Mesenchymal stem cell (in vitro differentiated cells and primary cell): ENCODE results near the gene ANO6.

Experiments
- DNase-seq: peaks from one replicate; pipeline ENCODE4 v3.0.0-alpha.2; 2013
- H2AFZ ChIP-seq: one replicate; pipeline ENCODE4 v1.6.1; 2013; ENCODE audit warnings: low read depth, mild to moderate bottlenecking, control low read depth, inconsistent platforms, low read length, moderate library complexity
- H2AK5ac ChIP-seq: 2 replicates; pipeline ENCODE4 v1.6.1; 2013; ENCODE audit warnings: low read length, moderate library complexity, mild to moderate bottlenecking, inconsistent platforms; ENCODE audit not compliant: severe bottlenecking
- H2BK120ac ChIP-seq: one replicate; pipeline ENCODE4 v1.6.1; 2013; ENCODE audit warnings: low read depth, mild to moderate bottlenecking, inconsistent platforms, low read length, moderate library complexity
- H2BK12ac ChIP-seq, 2 experiments: one replicate each; pipeline ENCODE4 v1.6.1; 2013; ENCODE audit warnings: inconsistent platforms in 2 of 2, low read length in 2 of 2, mild to moderate bottlenecking in 2 of 2, moderate library complexity in 2 of 2, control low read depth in 1 of 2
- H2BK15ac ChIP-seq: one replicate; pipeline ENCODE4 v1.6.1; 2013; ENCODE audit warnings: mild to moderate bottlenecking, low read depth, inconsistent platforms; ENCODE audit not compliant: poor library complexity, severe bottlenecking
- H2BK5ac ChIP-seq: 2 replicates; pipeline ENCODE4 v1.6.1; 2013; ENCODE audit warnings: low read depth, mild to moderate bottlenecking, low read length, control low read depth, inconsistent platforms; ENCODE audit not compliant: poor library complexity, severe bottlenecking
- H3K14ac ChIP-seq, 2 experiments: one replicate each; pipeline ENCODE4 v1.6.1; 2013; ENCODE audit warnings: inconsistent platforms in 2 of 2, low read length in 2 of 2, control low read depth in 1 of 2, mild to moderate bottlenecking in 1 of 2, moderate library complexity in 1 of 2
- H3K18ac ChIP-seq, 2 experiments: one replicate each; pipeline ENCODE4 v1.6.1; 2013; ENCODE audit warnings: inconsistent platforms in 2 of 2, low read length in 2 of 2, control low read depth in 1 of 2, low read depth in 1 of 2, mild to moderate bottlenecking in 1 of 2
- H3K23ac ChIP-seq, 2 experiments: one replicate each; pipeline ENCODE4 v1.6.1; 2013; ENCODE audit warnings: inconsistent platforms in 2 of 2, low read length in 2 of 2, mild to moderate bottlenecking in 2 of 2, moderate library complexity in 2 of 2, control low read depth in 1 of 2
- H3K27ac ChIP-seq: 2 replicates; pipeline ENCODE4 v1.5.1; 2013; ENCODE audit warnings: mild to moderate bottlenecking, moderate library complexity, low read length, control low read depth, inconsistent platforms; ENCODE audit not compliant: poor library complexity, severe bottlenecking
- H3K27me3 ChIP-seq, 2 experiments: 2 replicates each; pipeline versions ENCODE4 v1.6.1 to v1.7.0; 2013; ENCODE audit warnings: low read length in 2 of 2, mild to moderate bottlenecking in 2 of 2, moderate library complexity in 2 of 2, control low read depth in 1 of 2, inconsistent platforms in 1 of 2; ENCODE audit not compliant: control insufficient read depth in 1 of 2, insufficient read depth in 1 of 2
- H3K36me3 ChIP-seq, 2 experiments: 2 replicates each; pipeline versions ENCODE4 v1.6.1 to v1.7.0; 2013; ENCODE audit warnings: low read length in 2 of 2, control low read depth in 1 of 2, inconsistent platforms in 1 of 2, low read depth in 1 of 2, mild to moderate bottlenecking in 1 of 2; ENCODE audit not compliant: insufficient read depth in 2 of 2, control insufficient read depth in 1 of 2
- H3K4ac ChIP-seq, 2 experiments: one replicate each; pipeline ENCODE4 v1.6.1; 2013; ENCODE audit warnings: inconsistent platforms in 2 of 2, low read length in 2 of 2, mild to moderate bottlenecking in 2 of 2, moderate library complexity in 2 of 2, control low read depth in 1 of 2, low read depth in 1 of 2
- H3K4me1 ChIP-seq: 2 replicates; pipeline ENCODE4 v1.6.1; 2013; ENCODE audit warnings: low read depth, low read length, control low read depth; ENCODE audit not compliant: control insufficient read depth, insufficient read depth
- H3K4me2 ChIP-seq: 2 replicates; pipeline ENCODE4 v1.6.1; 2013; ENCODE audit warnings: low read length, mild to moderate bottlenecking, inconsistent platforms; ENCODE audit not compliant: poor library complexity, severe bottlenecking
- H3K4me3 ChIP-seq, 2 experiments: 2 replicates each; pipeline versions ENCODE4 v1.5.1 to v1.7.0; 2013; ENCODE audit warnings: low read length in 2 of 2, mild to moderate bottlenecking in 2 of 2, control low read depth in 1 of 2, low read depth in 1 of 2; ENCODE audit not compliant: insufficient read depth in 1 of 2
- H3K79me1 ChIP-seq: replicated peaks from 2 replicates; pipeline ENCODE4 v1.6.1; 2013; ENCODE audit warnings: mild to moderate bottlenecking, control low read depth, low read length, inconsistent platforms; ENCODE audit not compliant: poor library complexity, severe bottlenecking
- H3K9ac ChIP-seq: 2 replicates; pipeline ENCODE4 v1.7.0; 2013; ENCODE audit warnings: mild to moderate bottlenecking, low read length, moderate library complexity
- H3K9me3 ChIP-seq: 2 replicates; pipeline ENCODE4 v1.7.0; 2013; ENCODE audit warnings: mild to moderate bottlenecking, low read length; ENCODE audit not compliant: control insufficient read depth
- H4K8ac ChIP-seq: one replicate; pipeline ENCODE4 v1.6.1; 2013; ENCODE audit warnings: inconsistent platforms, mild to moderate bottlenecking, low read length, moderate library complexity
- H4K91ac ChIP-seq: one replicate; pipeline ENCODE4 v1.6.1; 2013; ENCODE audit warnings: mild to moderate bottlenecking, low read length, inconsistent platforms
- WGBS: methylation state at CpG from one replicate; pipeline ENCODE4 v1.1.7; 2013; ENCODE audit warnings: mixed read lengths; 5-methylcytosine and 5-hydroxymethylcytosine counted together

ANO6 gene

DNA sequence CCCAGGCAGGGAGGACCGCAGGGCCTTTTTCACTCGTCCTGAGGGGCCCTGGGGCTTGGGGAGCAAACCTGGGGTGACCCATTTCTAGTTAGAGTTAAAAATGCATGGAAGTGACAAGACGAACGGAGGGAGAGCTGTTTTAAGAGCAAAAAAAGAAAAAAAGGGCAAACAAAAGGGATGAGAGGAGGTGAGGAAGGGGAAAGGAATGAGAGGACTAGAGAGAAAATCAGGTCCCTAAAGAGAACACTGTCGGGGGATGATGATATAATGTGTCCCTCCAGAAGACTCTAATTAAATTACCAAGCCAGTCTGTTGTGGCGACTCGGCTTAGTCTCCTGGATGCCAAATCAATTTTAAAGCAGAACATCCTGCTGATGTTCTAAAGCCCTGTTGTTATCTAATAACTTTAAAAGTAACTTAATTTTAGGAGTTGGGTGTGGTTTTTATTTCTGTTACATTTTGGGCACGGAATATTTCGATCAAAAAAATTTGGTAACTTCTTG lies 1.1 kb downstream of the ANO6 start:
- no peak overlapping the region for H2BK15ac ChIP-seq
- H3K18ac ChIP-seq: peak overlapping the region in 1 of 2 experiments; percentile 80
- 0% methylated on average over 5 of the region's 9 CpGs for WGBS
- H3K9ac ChIP-seq: peak overlapping the region; percentile 98
- H3K4ac ChIP-seq: peak overlapping the region; percentile 51 to 75
- no peak overlapping the region for H3K14ac ChIP-seq
- H2BK120ac ChIP-seq: peak overlapping the region; percentile 98
- no peaks in the 10 kb centered on the region for H3K9me3 ChIP-seq
- no peak overlapping the region for H2AK5ac ChIP-seq
- H2BK5ac ChIP-seq: no peak overlapping the region
- H3K27me3 ChIP-seq: no peaks in the 10 kb centered on the region
- H3K4me3 ChIP-seq: peak overlapping the region; percentile 86 to 98
- peak overlapping the region; percentile 88 for H3K4me2 ChIP-seq
- H4K8ac ChIP-seq: peak overlapping the region; percentile 1
- H2AFZ ChIP-seq: peak overlapping the region; percentile 20
- no peak for DNase-seq
- no peaks in the 10 kb centered on the region for H3K36me3 ChIP-seq
- peak overlapping the region; percentile 83 for H3K27ac ChIP-seq
- H3K23ac ChIP-seq: no peak overlapping the region
- no peak overlapping the region for H2BK12ac ChIP-seq
- H3K4me1 ChIP-seq: peaks cover 4% of the 10 kb centered on the region
- no peak overlapping the region for H4K91ac ChIP-seq
- H3K79me1 ChIP-seq: peaks cover 7% of the 10 kb centered on the region

DNA sequence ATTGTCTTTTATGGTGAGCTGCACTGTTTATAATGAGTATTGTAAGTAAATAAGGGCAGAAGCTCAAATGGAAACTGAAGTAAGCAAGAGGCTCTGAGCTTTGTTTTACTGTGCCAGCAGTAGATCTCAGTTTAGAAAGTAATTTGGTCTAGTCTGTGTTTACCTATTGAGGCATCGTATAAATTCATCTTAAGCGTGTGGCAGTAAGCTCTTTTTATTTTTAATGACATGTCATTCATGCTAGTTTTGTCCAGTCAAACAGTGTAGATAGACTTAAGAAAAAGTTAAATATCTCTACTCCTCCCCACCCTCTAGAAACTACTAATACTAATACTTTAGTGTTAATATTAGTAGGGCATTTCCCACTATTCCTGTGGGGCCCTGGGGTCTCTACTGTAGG lies 2.0 kb downstream of the ANO6 start:
- Histone ChIP-seq H3K9ac (peak overlapping the region; percentile 98), H3K4me3 (peak overlapping the region in 1 of 2 experiments; percentile 98), H2BK5ac (no peak overlapping the region), H4K8ac (no peak overlapping the region), H3K36me3 (no peaks in the 10 kb centered on the region), H2AFZ (no peak overlapping the region), H3K23ac (no peak overlapping the region), H3K14ac (no peak overlapping the region), H3K9me3 (no peaks in the 10 kb centered on the region), H2BK15ac (no peak overlapping the region), H2BK12ac (no peak overlapping the region), H3K18ac (no peak overlapping the region), H2BK120ac (no peak overlapping the region), H3K27me3 (no peaks in the 10 kb centered on the region), H4K91ac (no peak overlapping the region), H2AK5ac (no peak overlapping the region), H3K4me1 (peaks cover 4% of the 10 kb centered on the region), H3K4me2 (peak overlapping the region; percentile 54), H3K79me1 (peaks cover 5% of the 10 kb centered on the region), H3K27ac (no peak overlapping the region), H3K4ac (no peak overlapping the region)
- DNase-seq: no peak
- no CpG with 5 or more reads among the region's 2 CpGs for WGBS

DNA sequence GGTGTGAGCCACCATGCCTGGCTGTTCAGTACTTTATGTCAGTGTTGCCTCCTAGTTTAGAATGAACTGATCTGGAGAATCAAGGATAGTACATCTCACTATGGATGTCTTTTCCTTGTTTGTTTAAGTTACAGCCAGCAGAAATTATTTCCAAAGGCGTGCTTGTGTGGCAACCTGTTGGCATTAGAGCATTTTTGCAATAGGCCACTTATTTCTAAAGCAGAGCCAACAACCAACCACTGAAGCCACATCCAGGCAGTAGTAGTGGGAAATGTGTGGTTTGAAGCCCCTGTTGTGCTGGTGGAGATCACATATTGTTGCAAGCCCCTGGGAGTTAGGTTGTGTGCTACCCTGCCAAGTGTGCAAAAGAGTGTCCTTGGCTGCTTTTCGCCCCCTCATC lies 3.7 kb downstream of the ANO6 start:
- H3K36me3 ChIP-seq: no peaks in the 10 kb centered on the region
- H3K23ac ChIP-seq: peak overlapping the region in 1 of 2 experiments; percentile 37
- DNase-seq: no peak
- no peak overlapping the region for H2BK15ac ChIP-seq
- no peak overlapping the region for H3K27ac ChIP-seq
- no peak overlapping the region for H3K18ac ChIP-seq
- H4K91ac ChIP-seq: no peak overlapping the region
- no peak overlapping the region for H3K4me2 ChIP-seq
- H3K4me3 ChIP-seq: no peak overlapping the region
- H4K8ac ChIP-seq: peak overlapping the region; percentile 75
- no peak overlapping the region for H2BK12ac ChIP-seq
- WGBS: 100% methylated on average over 2 of the region's 2 CpGs
- peaks cover 9% of the 10 kb centered on the region for H3K79me1 ChIP-seq
- no peaks in the 10 kb centered on the region for H3K9me3 ChIP-seq
- no peak overlapping the region for H2BK120ac ChIP-seq
- no peak overlapping the region for H3K4ac ChIP-seq
- no peaks in the 10 kb centered on the region for H3K27me3 ChIP-seq
- no peak overlapping the region for H3K14ac ChIP-seq
- H2BK5ac ChIP-seq: no peak overlapping the region
- no peak overlapping the region for H3K9ac ChIP-seq
- H2AFZ ChIP-seq: no peak overlapping the region
- peaks cover 4% of the 10 kb centered on the region for H3K4me1 ChIP-seq
- H2AK5ac ChIP-seq: no peak overlapping the region

- no peak overlapping the region for H3K14ac ChIP-seq
- no peak overlapping the region for H3K4me2 ChIP-seq
- no peak overlapping the region for H3K27ac ChIP-seq
- no peak overlapping the region for H2BK15ac ChIP-seq
- DNase-seq: no peak
- no peaks in the 10 kb centered on the region for H3K27me3 ChIP-seq
- no peak overlapping the region for H3K4ac ChIP-seq
- no peak overlapping the region for H3K9ac ChIP-seq
- no peak overlapping the region for H2AK5ac ChIP-seq
- H2AFZ ChIP-seq: no peak overlapping the region
- no peak overlapping the region for H4K91ac ChIP-seq
- peaks cover 11% of the 10 kb centered on the region for H3K79me1 ChIP-seq
- H3K9me3 ChIP-seq: no peaks in the 10 kb centered on the region
- no peak overlapping the region for H2BK120ac ChIP-seq
- H2BK12ac ChIP-seq: no peak overlapping the region
- H3K4me1 ChIP-seq: peaks cover 4% of the 10 kb centered on the region
- H3K23ac ChIP-seq: no peak overlapping the region
- H3K36me3 ChIP-seq: no peaks in the 10 kb centered on the region
- no peak overlapping the region for H3K18ac ChIP-seq
- H3K4me3 ChIP-seq: no peak overlapping the region
- H4K8ac ChIP-seq: no peak overlapping the region
- H2BK5ac ChIP-seq: no peak overlapping the region
Observed at GRCh38 chr12:45220363-45220931, 4.6 kb downstream of the ANO6 start.
